Smooth muscle cell (in vitro differentiated cells): ENCODE measurements around the gene CD72. TPM values are rescaled to one million over a fixed set of nuclear protein-coding genes. Genes with fewer than 3 reads are reported as not detected.
"Not testable (repeated sequence)": the region's sequence is repeated elsewhere in the genome, so short reads cannot be mapped to it uniquely, and the experiment has no call there.

ENCODE experiments used
- DNase-seq: peaks from one replicate; lab custom pipeline; 2025; ENCODE audit not compliant: unreplicated experiment; lab: John Stamatoyannopoulos, UW
- H2AFZ ChIP-seq: fragments of 200-600 bp; sonication (generic); 2 replicates; pipeline ENCODE4 v1.6.0; 2016; ENCODE audit warnings: antibody characterized with exemption, low read depth, mild to moderate bottlenecking
- H3F3A ChIP-seq: fragments of 200-600 bp; sonication (generic); 2 replicates; pipeline ENCODE4 v1.6.0; 2017; ENCODE audit warnings: antibody characterized with exemption, low read depth
- H3K27ac ChIP-seq: fragments of 200-600 bp; sonication (generic); 2 replicates; pipeline ENCODE4 v1.5.1; 2016; ENCODE audit warnings: low read depth, mild to moderate bottlenecking
- H3K27me3 ChIP-seq: fragments of 200-600 bp; sonication (generic); 2 replicates; pipeline ENCODE4 v1.6.1; 2016; ENCODE audit warnings: low read depth, mild to moderate bottlenecking
- H3K36me3 ChIP-seq: fragments of 200-600 bp; sonication (generic); 2 replicates; pipeline ENCODE4 v1.5.1; 2016; ENCODE audit warnings: low read depth
- H3K4me1 ChIP-seq: fragments of 200-600 bp; sonication (generic); 2 replicates; pipeline ENCODE4 v1.5.1; 2016; ENCODE audit warnings: low read depth
- H3K4me2 ChIP-seq: fragments of 200-600 bp; sonication (generic); 2 replicates; pipeline ENCODE4 v1.6.0; 2016; ENCODE audit warnings: mild to moderate bottlenecking
- H3K4me3 ChIP-seq: fragments of 200-600 bp; sonication (generic); 2 replicates; pipeline ENCODE4 v1.5.1; 2016; ENCODE audit warnings: mild to moderate bottlenecking
- H3K79me2 ChIP-seq: fragments of 200-600 bp; sonication (generic); 2 replicates; pipeline ENCODE4 v1.6.0; 2016; ENCODE audit warnings: low read depth, mild to moderate bottlenecking
- H3K9ac ChIP-seq: fragments of 200-600 bp; sonication (generic); 2 replicates; pipeline ENCODE4 v1.6.0; 2016; ENCODE audit warnings: low read depth
- H3K9me3 ChIP-seq: fragments of 200-600 bp; sonication (generic); replicated peaks from 2 replicates; pipeline ENCODE4 v1.5.1; 2016; ENCODE audit warnings: low read depth
- H4K20me1 ChIP-seq: fragments of 200-600 bp; sonication (generic); 2 replicates; pipeline ENCODE4 v1.6.0; 2016; ENCODE audit warnings: low read depth
- CTCF ChIP-seq: fragments of 200-600 bp; sonication (generic); IDR thresholded peaks from 2 replicates; pipeline ENCODE4 v1.5.1; 2017; ENCODE audit warnings: borderline replicate concordance, mild to moderate bottlenecking, antibody characterized with exemption; ENCODE audit not compliant: insufficient read depth, poor library complexity, severe bottlenecking
- WGBS: methylation state at CpG from one replicate; pipeline ENCODE4 v1.1.7; 2016; ENCODE audit warnings: low lambda C conversion rate; 5-methylcytosine and 5-hydroxymethylcytosine counted together
- polyA plus RNA-seq: library from polyadenylated mRNA; unstranded; fragments of >200 nt; fragmentation: Nextera tagmentation; extraction: Ambion mirVana; gene quantifications from 2 replicates; pipeline ENCODE4 v1.2.1, GENCODE V29; 2016
- total RNA-seq: library from RNA; depleted of rRNA; stranded (reverse); fragments of >200 nt; gene quantifications from 2 replicates; pipeline ENCODE4 v1.2.3, GENCODE V29; 2014

The CD72 gene
- total and polyA plus RNA-seq, 2 experiments from 2014 or later, result 0.45 to 2.9 TPM

GRCh38 chr9:35646153-35646532 is 27.9 kb upstream of the CD72 start:
- Histone ChIP-seq H3K27me3 (no peaks in the 10 kb centered on the region), H3K79me2 (no peaks in the 10 kb centered on the region), H2AFZ (peak overlapping the region; percentile 100), H3K36me3 (no peaks in the 10 kb centered on the region), H3K9me3 (no peaks in the 10 kb centered on the region), H3K4me1 (peaks cover 4% of the 10 kb centered on the region), H3K4me2 (peak overlapping the region; percentile 97), H3K9ac (peak overlapping the region; percentile 84), H3K4me3 (peak overlapping the region; percentile 88), H3F3A (no peaks in the 10 kb centered on the region), H3K27ac (peak overlapping the region; percentile 81), H4K20me1 (no peaks in the 10 kb centered on the region)
- TF ChIP-seq CTCF, result peak; percentile 33
- peak; percentile 52 for DNase-seq
- WGBS, result 3% methylated on average over 11 of the region's 11 CpGs

- peak overlapping the region; percentile 97 for H3K4me2 ChIP-seq
Observed at GRCh38 chr9:35645736-35646135, 27.5 kb upstream of the CD72 start.

DNA sequence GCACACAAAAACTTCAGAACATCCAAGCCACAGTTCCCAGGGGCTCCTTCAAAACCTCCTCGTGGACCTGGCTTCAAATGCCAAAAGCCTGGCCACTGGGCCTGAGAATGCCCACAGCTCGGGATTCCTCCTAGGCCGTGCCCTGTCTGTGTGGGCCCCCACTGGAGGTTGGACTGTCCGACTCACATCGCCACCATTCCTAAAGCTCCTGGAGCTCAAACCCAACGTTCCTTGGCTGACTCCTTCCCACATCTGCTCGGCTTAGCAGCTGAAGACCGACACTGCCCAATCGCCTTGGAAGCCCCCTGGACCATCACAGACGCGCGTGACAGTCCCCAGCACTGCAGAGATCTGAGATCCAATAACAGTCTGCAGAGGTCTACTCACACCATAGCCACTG is 24.8 kb upstream of the CD72 start:
- H3K9ac ChIP-seq, result no peak overlapping the region
- DNase-seq, result no peak
- no peak overlapping the region for H2AFZ ChIP-seq
- no peak for TF ChIP-seq CTCF
- no peaks in the 10 kb centered on the region for H3F3A ChIP-seq
- H3K79me2 ChIP-seq, result no peaks in the 10 kb centered on the region
- H3K27me3 ChIP-seq, result no peaks in the 10 kb centered on the region
- no peaks in the 10 kb centered on the region for H3K36me3 ChIP-seq
- H3K27ac ChIP-seq, result no peak overlapping the region
- WGBS, result 88% methylated on average over 12 of the region's 12 CpGs
- peaks cover 4% of the 10 kb centered on the region for H3K4me1 ChIP-seq
- H3K4me2 ChIP-seq, result no peak overlapping the region
- H3K4me3 ChIP-seq, result no peak overlapping the region
- H4K20me1 ChIP-seq, result no peaks in the 10 kb centered on the region
- H3K9me3 ChIP-seq, result no peaks in the 10 kb centered on the region

More at GRCh38 chr9:35645736-35646135, 27.5 kb upstream of the CD72 start:
- H3K79me2 ChIP-seq, H3K36me3 ChIP-seq, H3K4me1 ChIP-seq, DNase-seq, H4K20me1 ChIP-seq, H3K9me3 ChIP-seq, H3K27me3 ChIP-seq, H3F3A ChIP-seq: not testable (repeated sequence)
- Histone ChIP-seq H2AFZ (peak overlapping the region; percentile 100), H3K4me3 (peak overlapping the region; percentile 88), H3K9ac (peak overlapping the region; percentile 84), H3K27ac (peak overlapping the region; percentile 81)
- WGBS, result 24% methylated on average over 10 of the region's 10 CpGs

DNA sequence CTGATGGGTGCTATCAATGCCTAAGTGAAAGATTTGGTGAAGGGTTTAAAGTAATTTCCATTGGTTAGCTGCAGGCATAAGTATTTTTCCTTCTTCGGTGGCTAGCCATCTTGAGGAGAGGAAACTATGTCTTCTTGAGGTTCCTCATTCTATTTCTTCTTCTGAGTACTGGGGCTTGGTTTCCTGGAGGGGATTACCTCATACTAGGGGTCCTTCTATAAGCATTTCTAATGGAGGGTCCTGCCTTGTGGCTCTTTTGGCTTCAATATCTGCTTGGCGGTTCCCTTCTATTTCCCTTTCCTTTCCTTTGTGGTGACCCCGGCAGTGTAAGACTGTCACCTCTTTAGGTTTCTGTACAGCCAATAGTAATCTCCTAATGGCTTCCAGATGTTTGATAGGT is 23.3 kb upstream of the CD72 start:
- H3K79me2 ChIP-seq, H3K4me1 ChIP-seq, H3K27me3 ChIP-seq, H3F3A ChIP-seq, H3K9ac ChIP-seq, H3K9me3 ChIP-seq, H3K36me3 ChIP-seq, H3K4me3 ChIP-seq, H4K20me1 ChIP-seq, DNase-seq, H3K27ac ChIP-seq, H3K4me2 ChIP-seq, H2AFZ ChIP-seq: not testable (repeated sequence)
- WGBS, result 100% methylated on average over 3 of the region's 3 CpGs

DNA sequence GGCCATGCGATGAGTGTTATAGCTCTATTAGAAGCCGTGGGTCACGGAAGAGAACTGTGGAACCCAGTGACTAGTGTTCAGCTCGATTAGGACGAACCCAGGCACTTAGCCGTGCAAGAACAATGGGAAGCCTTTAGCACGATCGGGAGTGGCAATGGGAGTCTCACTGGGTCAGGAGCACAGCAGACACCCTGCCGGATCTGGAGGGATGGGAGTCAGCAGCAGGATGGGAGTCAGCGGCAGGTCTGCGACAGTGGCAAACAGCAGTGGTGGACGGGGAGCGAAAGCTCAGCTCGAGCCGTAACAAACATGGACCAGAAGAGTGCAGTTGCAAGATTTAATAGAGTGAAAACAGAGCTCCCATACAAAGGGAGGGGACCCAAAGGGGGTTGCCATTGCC is 22.2 kb upstream of the CD72 start:
- H3K9ac ChIP-seq, H3F3A ChIP-seq, H3K4me1 ChIP-seq, DNase-seq, H3K36me3 ChIP-seq, H2AFZ ChIP-seq, H3K9me3 ChIP-seq, H3K79me2 ChIP-seq, H3K27ac ChIP-seq, H3K4me2 ChIP-seq, H3K27me3 ChIP-seq, H3K4me3 ChIP-seq, H4K20me1 ChIP-seq: not testable (repeated sequence)
- 97% methylated on average over 15 of the region's 15 CpGs for WGBS
